ENCODE data around the gene CYB561A3. TPM values are rescaled to one million over a fixed set of nuclear protein-coding genes. Genes with fewer than 3 reads are reported as not detected.

Gene CYB561A3
- total RNA-seq, 1 experiment from 2014 or later, result 21.7 TPM

GRCh38 chr11:61303725-61304124 lies 58.0 kb downstream of the CYB561A3 start:
- no CpG with 5 or more reads among the region's 9 CpGs for WGBS (ENCODE audit: extremely low coverage, insufficient read length, low lambda C conversion rate)
- Histone ChIP-seq H4K20me1 (ENCODE audit: control insufficient read depth, insufficient read depth, insufficient read length) (no peaks in the 10 kb centered on the region), H3K79me1 (ENCODE audit: insufficient read depth, low read depth, low read length, poor library complexity, severe bottlenecking) (no peaks in the 10 kb centered on the region), H3K18ac (ENCODE audit: insufficient read length, low read depth, low read length) (no peak overlapping the region), H3K27ac (ENCODE audit: insufficient read length, low read depth, low read length) (no peak overlapping the region), H4K91ac (ENCODE audit: insufficient read length, low read depth, low read length) (no peak overlapping the region), H3K27me3 (ENCODE audit: insufficient read depth, low read length) (no peaks in the 10 kb centered on the region), H3K23ac (ENCODE audit: insufficient read length, low read depth, low read length) (no peak overlapping the region), H2BK15ac (ENCODE audit: low read depth, low read length) (no peak overlapping the region), H3K9ac (ENCODE audit: extremely low read depth, insufficient read length, low read length) (no peak overlapping the region), H2BK20ac (ENCODE audit: low read depth, low read length, poor library complexity, severe bottlenecking) (no peak overlapping the region), H3K56ac (ENCODE audit: insufficient read length, low read depth, low read length) (no peak overlapping the region), H2BK120ac (ENCODE audit: low read depth, low read length, poor library complexity, severe bottlenecking) (no peak overlapping the region), H4K5ac (ENCODE audit: insufficient read length, low read depth, low read length) (no peak overlapping the region), H3T11ph (ENCODE audit: low read length) (no peak overlapping the region), H4K8ac (replicated peaks; ENCODE audit: insufficient read length, low read depth, low read length) (no peak overlapping the region), H2BK12ac (ENCODE audit: insufficient read length, low read depth, low read length) (no peak overlapping the region), H2BK5ac (ENCODE audit: insufficient read length, low read length) (no peak overlapping the region), H3K4me2 (ENCODE audit: insufficient read depth, insufficient read length, low read length) (no peak overlapping the region), H3K9me3 (ENCODE audit: control insufficient read depth, low read depth, low read length) (no peaks in the 10 kb centered on the region), H3K23me2 (ENCODE audit: insufficient read length, low read depth, low read length, poor library complexity, severe bottlenecking) (no peaks in the 10 kb centered on the region), H3K4me1 (ENCODE audit: insufficient read depth, low read length) (no peaks in the 10 kb centered on the region), H2AFZ (ENCODE audit: low read length) (no peak overlapping the region), H3K14ac (ENCODE audit: insufficient read depth, low read length) (no peak overlapping the region), H3K79me2 (ENCODE audit: insufficient read depth, low read length) (no peaks in the 10 kb centered on the region), H3K4ac (ENCODE audit: low read depth, low read length) (no peak overlapping the region), H2AK5ac (ENCODE audit: insufficient read length, low read length) (no peak overlapping the region)
- no peaks in the 10 kb centered on the region for H3K27me3 Mint-ChIP-seq (ENCODE audit: low read depth)
- peaks cover 4% of the 10 kb centered on the region in 2 experiments for H3K4me1 Mint-ChIP-seq
- no peak for DNase-seq
- H3K9me3 Mint-ChIP-seq, result no peaks in the 10 kb centered on the region
- H3K27ac Mint-ChIP-seq, result no peak overlapping the region
- TF ChIP-seq, protein P1, sequence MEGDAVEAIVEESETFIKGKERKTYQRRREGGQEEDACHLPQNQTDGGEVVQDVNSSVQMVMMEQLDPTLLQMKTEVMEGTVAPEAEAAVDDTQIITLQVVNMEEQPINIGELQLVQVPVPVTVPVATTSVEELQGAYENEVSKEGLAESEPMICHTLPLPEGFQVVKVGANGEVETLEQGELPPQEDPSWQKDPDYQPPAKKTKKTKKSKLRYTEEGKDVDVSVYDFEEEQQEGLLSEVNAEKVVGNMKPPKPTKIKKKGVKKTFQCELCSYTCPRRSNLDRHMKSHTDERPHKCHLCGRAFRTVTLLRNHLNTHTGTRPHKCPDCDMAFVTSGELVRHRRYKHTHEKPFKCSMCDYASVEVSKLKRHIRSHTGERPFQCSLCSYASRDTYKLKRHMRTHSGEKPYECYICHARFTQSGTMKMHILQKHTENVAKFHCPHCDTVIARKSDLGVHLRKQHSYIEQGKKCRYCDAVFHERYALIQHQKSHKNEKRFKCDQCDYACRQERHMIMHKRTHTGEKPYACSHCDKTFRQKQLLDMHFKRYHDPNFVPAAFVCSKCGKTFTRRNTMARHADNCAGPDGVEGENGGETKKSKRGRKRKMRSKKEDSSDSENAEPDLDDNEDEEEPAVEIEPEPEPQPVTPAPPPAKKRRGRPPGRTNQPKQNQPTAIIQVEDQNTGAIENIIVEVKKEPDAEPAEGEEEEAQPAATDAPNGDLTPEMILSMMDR (conservative IDR thresholded peaks at IDR 0.05), result no peak
- H3K36me3 Mint-ChIP-seq (ENCODE audit: insufficient read depth in 1 of 3, low read depth in 3 of 3), result peaks cover 31 to 68% (median 49%) of the 10 kb centered on the region in 3 experiments; a peak in 6 of 7 replicates
- no peak overlapping the region for H3K4me3 Mint-ChIP-seq
